HEK293T (cell line): ENCODE data around the gene LRRC1.

ENCODE experiments used
- FOXA1 ChIP-seq: fragments of 450-650 bp; IDR thresholded peaks from 2 replicates; pipeline ENCODE4 v1.6.1; 2016; ENCODE audit warnings: mild to moderate bottlenecking
- FOXK2 ChIP-seq: fragments of 450-650 bp; IDR thresholded peaks from 2 replicates; pipeline ENCODE4 v1.6.1; 2016; ENCODE audit warnings: mild to moderate bottlenecking
- LEF1 ChIP-seq: fragments of 450-650 bp; IDR thresholded peaks from 2 replicates; pipeline ENCODE4 v1.6.1; 2017; ENCODE audit warnings: mild to moderate bottlenecking, borderline replicate concordance
- TARDBP ChIP-seq: fragments of 450-650 bp; IDR thresholded peaks from 2 replicates; pipeline ENCODE4 v1.6.1; 2016
- ZNF384 ChIP-seq: fragments of 450-650 bp; IDR thresholded peaks from 2 replicates; pipeline ENCODE4 v1.6.1; 2016

GRCh38 chr6:53906103-53906502 is 111.3 kb downstream of the LRRC1 start:
- no peak for TF ChIP-seq FOXK2
- TF ChIP-seq TARDBP, result no peak
- no peak for TF ChIP-seq ZNF384
- no peak for TF ChIP-seq LEF1
- TF ChIP-seq FOXA1, result no peak
